Mucosa of gallbladder (tissue), 1 donor: ENCODE results near the gene CD200. TPM values are rescaled to one million over a fixed set of nuclear protein-coding genes. Genes with fewer than 3 reads are reported as not detected.
A peak's percentile ranks its signal among the peaks of the same experiment; 100 is the strongest.

Source experiments
- DNase-seq: peaks from one replicate; pipeline ENCODE4 v3.0.0-alpha.2; 2020; ENCODE audit warnings: low spot score
- total RNA-seq: library from RNA; stranded (reverse); gene quantifications from one replicate; pipeline ENCODE4 v1.2.1, GENCODE V29; 2021
- donor health status: DM: no; HTN: no; CAD: no.

Gene CD200, protein sequence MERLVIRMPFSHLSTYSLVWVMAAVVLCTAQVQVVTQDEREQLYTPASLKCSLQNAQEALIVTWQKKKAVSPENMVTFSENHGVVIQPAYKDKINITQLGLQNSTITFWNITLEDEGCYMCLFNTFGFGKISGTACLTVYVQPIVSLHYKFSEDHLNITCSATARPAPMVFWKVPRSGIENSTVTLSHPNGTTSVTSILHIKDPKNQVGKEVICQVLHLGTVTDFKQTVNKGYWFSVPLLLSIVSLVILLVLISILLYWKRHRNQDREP
- 10.5 TPM for total RNA-seq

DNA sequence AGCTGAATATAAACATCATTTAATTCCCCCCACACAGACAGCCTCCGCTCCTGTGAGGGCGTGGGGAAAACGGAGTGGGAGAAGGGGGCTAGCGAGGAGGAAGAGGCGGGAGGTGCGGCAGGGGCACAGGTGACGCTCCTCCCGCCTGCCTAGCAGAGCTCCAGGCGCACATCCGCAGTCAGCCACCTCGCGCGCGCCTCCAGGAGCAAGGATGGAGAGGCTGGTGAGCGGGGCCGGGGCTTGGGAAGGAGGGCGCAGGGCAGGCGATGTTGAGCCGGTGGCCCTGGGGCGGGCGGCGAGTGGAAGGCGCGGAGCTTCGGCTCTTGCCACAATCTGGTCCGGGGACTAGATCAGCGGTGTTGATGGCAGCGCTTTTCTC is at the start of gene CD200:
Gene CD200 (plus strand): TSS at position 155 of the 379 bp plus-strand sequence. CDS start 57 bp downstream, at position 212.
- DNase-seq: peak; percentile 23

DNA sequence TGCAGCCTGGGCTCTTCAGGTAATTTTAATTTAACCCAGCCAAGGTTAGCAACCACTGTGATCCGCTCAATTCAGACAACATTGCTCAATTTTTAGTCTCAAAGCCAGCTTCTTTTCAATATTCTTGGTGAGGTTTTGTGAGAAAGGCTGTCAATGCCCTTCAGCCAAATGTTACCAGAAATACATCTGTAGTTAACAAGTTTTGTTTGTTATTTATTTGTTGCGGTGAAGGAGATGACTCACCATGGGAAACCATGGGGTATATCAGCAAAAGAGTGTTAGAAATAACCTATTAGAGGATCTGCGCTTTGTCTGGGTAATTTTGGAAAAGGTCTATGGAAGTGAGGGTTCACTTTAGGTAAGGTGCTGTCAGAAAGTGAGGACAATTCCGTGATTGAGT is 43.9 kb upstream of the CD200 start:
- no peak for DNase-seq

DNA sequence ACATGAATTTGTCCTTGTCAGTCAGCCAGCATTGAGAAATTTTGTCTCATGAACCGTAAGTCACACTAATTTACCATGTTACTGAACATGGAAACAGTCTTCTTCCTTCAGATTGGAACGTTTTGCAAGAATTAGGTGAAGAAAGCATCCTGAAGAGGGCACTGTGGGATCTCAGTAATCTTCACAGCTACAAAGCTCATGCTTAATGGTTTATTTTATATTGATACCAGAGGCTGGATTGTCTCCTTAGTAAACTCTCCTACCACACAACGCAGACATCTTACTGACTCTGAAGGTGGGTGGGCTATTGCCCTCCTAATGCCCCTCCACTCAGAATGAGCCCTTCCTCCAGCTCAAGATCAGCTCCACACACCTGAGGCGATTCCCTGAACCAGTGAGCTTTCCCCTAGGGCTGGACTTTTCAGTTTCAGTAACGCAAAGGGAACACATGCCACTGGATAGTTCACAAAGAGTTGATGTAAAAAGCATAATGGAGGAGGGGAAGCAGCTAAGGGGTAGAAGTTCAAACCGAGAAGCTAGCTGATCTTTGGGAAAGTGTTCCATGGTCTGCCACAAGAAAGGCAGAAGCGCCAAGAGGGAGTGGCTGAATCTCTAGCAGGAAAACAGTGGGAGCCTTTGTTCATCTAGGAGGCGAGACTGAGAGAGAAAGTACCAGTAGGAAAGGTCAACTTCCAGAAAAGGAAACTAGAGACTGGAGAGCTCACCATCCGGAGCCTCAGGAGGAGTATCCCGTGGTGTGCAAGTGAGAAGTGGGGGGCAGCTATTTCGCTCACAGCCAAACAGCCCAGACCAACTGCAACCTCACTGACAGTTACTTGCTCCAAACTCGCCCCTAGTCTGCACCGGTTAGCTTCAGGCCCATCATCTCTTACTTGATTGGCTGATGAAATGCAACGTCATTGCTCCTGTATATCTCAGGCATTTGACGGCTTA is 39.3 kb upstream of the CD200 start, which contains the start of gene SLC9C1:
Gene SLC9C1 (minus strand): TSS at position 849 of the 954 bp plus-strand sequence. CDS start 7,425 bp downstream, outside the sequence.
- peak; percentile 77 for DNase-seq

DNA sequence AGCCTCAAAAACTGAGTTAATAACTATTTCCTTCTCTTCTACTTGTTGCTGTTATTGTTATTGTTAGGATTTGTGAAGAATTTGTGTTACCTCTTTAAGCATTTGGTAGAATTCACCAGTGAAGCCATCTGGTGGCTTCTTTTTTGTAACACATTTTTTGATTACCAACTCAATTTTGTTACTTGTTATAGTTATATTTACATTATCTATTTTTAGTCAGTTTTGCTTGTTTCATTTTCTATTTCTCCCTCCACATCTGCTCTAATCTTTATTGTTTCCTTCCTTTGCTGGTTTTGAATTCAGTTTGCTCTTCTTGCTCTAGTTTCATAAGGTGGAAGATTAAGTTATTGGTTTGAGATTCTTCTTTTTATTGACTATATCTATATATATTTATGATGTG is 35.2 kb upstream of the CD200 start:
- no peak for DNase-seq

DNA sequence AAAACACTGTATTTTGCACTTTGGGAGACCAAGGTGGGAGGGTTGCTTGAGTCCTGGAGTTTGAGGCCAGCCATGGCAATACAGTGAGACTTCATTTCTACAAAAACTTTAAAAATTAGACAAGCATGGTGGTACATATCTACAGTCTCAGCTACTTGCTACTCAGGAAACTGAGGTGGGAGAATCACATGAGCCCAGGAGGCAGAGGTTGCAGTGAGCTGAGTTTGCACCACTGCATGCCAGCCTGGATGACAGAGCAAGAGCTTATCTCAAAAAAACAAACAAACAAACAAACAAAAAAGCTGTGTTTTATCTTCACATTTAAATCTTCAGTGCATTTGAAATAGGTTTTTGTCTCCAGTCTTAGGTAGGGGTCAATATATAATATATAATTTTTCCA is 34.2 kb upstream of the CD200 start:
- no peak for DNase-seq

DNA sequence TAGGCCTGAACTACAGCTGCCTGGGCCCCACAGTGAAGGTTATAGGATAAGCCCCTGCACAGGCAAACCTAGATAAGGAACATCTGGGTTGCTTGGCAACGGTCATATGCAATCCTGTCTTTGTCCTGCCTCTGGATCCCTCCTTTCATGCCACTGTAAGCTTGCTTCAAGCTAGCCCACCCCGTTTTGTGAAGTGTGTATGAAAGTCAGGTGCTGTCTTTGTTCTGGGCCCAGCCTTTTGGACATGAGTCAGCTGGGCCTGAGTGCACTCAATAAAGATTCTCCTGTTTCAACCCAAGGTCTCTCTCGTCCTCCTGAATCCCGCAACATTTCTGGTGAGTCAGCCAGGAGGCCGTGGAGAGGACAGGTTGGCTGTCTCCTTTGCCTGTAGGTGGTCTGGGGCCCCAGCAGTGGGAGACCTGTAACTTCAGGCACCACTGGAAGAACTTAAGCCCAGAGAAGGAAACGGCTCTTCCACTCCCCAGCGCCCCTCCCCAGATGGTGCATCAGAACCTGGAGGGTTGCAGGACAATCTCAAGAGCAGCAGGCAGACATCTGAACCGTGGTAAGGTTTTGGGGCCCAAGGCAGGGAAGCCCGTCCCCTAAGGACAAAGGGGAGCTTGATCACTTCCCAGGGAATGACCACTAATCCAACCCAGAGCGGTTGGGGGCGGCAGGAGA is 30.7 kb upstream of the CD200 start:
- no peak for DNase-seq

DNA sequence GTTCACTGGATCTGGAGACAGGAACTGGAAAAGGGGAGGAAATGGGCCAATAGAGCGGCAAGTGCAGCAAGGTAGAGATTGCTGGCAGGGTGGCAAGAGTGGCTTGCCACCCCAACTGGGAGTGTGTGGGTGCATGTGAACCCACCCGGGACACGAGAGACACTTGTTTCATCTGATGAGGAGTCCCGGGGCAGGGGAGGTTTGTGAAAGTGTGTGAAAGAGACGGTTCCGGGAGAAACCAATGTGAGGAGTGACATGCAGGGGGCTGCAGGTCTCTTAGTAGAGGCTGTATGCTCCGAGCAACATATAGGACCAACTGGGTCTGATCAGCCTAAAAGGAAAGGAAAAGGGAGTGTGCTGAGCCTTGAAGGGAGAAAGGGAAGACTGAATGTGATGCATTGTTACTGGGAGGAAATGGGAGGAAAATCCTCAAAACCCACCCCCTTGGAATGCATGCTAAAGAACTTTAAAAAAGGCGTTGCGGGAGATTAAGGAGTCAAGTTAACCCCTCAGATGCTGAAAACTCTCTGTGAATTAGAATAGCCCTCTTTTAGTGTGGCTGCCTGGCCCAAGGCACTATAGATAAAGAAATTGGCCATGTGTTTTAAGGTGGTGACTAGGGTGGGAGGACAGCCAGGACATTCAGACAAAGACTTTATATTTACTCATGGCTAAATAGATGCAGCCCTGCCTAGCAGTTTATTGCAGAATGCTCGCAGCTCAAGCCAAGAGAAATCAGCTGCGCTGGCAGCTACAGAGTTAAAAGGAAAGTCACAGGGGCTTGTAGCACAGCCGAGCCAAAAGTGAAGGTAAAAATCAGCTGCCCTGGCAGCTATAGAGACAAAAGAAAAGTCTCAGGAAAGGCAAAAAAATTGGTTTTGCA is 29.8 kb upstream of the CD200 start:
- no peak for DNase-seq

DNA sequence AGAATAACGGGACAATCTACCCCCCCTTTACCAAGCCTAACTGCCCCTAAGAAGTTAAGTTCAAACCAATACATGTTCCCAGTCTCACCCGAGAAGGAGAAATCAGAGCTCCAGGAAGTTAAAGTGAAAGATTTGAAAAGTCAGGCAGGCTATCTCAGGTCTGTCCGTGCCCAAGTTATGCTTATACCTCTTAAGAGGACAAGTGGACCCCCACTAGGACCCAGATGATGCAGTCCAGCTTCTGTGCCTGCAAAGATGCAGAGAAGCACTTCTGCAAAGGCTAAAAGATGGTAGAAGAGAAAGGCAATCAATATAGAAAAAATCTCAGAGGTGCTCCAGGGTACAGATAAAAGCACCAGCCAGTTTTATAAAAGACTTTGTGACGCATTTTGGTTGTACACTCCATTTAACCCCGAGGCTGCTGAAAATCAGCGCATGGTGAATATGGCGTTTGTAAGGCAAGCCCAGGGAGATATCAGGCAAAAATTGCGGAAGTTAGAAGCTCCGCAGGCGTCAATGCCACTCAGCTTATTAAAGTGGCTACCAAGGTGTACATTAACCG is 29.1 kb upstream of the CD200 start:
- DNase-seq: no peak

DNA sequence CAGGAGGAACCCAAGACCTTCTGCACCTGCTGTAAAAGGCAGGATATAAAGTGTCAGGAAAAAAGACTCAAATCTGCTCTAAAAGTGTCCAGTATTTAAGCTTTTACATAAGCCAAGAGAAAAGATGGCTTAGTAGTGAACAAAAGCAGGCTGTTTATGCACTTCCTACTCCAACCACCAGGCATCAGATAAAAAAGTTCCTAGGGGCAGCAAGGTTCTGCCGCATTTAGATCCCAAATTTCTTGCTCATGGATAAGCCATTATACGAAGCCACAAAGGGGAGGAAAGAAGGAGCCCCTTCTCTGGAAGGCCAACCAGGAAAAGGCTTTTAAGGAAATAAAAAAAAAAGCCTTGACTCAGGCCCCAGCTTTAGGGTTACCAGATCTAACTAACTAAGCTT is 28.3 kb upstream of the CD200 start:
- no peak for DNase-seq

DNA sequence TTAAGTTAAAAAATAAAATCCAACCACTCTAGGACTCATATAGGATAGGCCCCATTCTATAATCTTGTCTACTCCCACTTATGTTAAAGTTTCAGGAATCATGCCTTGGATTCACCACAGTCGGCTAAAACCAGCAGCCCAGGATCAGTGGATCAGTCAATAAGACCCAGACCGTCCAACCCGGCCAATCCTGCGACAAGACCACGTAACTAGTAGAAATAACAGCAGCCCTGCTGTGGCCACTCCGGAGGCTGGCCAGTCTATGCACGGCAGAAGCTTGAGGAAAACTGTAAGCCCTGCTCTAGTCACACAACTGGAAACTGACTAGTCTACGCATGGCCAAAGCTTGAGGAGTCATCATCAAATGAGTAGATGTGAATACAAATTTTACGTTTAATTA is 26.1 kb upstream of the CD200 start:
- no peak for DNase-seq

DNA sequence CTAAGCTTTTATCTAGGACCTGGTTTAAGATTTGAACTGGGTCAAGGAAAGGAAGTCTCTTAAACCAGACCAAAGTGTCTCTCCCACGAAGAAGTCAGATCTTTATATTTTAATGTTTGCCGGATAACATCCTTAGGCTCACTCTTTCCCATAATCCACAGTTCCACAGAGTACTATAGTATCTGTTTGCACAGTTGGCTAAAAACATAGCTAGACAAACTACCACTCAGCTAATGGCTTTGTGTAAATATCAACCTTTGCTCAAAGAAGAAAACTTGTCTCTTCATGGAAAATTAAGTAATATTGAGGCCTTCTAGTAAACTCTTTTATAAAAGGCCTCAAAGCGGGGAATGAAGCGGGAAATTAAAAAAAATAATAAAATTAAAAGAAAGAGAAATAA is 25.4 kb upstream of the CD200 start:
- DNase-seq: no peak

DNA sequence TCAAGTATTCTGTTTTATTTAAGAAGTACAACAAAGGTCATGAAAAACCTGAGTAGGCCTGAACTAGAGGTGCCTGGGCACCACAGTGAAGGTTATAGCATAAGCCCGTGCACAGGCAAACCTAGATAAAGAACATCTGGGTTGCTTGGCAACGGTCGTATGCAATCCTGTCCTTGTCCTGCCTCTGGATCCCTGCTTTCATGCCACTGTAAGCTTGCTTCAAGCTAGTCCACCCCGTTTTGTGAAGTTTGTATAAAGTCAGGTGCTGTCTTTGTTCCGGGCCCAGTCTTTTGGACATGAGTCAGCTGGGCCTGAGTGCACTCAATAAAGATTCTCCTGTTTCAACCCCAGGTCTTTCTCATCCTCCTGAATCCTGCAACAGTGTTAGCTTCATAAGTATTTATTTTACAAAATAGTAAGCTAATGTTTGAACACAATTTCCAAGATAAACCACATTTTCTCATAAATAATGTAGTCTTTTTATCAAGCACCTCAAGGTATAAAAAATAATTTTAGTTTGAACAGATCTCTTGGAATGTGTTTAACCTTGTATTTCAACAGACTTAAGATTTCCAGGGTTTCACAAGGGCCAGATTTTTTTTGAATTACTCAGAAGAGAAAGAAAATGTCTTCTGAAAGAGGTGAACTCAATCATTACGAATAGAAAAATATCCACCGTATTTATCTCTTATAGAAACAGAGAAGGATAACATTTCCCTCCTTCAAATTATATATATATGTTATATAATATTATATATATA is 24.6 kb upstream of the CD200 start:
- DNase-seq: no peak

DNA sequence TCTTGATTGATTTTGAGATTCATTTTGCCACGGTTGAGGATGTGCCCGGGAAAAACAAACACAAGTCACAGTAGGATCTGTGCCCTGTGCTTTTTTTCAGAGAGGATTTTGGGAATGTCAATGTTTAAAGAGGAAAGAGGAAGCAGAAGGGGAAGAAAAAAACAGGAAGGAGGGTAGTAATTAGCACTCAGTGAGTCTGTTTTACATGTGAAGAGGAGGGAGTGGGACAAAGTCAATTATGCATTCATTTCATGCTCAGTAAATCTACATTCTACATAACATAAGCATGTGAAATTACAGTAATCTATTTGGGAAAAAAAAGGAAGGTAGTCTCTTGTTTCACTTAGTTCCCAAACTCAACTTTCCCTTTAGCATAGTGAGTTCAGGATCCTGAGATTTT is 18.3 kb upstream of the CD200 start:
- DNase-seq: no peak

DNA sequence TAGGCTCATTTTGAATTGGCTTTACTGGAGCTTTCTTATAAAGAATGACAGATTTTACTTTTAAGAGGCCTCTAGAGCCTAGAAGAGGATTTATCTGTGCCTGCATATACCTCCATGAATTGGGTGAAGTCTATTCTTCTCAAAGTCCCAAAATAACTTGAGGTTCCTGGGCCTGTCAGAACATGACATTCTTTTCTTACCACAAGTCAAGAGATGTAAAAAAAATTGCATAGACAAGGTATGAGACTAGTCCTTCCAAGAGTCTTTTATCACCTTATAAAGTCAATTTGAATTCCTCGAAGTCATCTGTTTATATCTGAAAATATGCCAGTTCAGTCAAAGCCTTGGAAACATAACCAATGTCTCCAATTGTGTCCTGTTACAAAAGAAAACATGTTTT is 17.2 kb upstream of the CD200 start:
- DNase-seq: no peak

DNA sequence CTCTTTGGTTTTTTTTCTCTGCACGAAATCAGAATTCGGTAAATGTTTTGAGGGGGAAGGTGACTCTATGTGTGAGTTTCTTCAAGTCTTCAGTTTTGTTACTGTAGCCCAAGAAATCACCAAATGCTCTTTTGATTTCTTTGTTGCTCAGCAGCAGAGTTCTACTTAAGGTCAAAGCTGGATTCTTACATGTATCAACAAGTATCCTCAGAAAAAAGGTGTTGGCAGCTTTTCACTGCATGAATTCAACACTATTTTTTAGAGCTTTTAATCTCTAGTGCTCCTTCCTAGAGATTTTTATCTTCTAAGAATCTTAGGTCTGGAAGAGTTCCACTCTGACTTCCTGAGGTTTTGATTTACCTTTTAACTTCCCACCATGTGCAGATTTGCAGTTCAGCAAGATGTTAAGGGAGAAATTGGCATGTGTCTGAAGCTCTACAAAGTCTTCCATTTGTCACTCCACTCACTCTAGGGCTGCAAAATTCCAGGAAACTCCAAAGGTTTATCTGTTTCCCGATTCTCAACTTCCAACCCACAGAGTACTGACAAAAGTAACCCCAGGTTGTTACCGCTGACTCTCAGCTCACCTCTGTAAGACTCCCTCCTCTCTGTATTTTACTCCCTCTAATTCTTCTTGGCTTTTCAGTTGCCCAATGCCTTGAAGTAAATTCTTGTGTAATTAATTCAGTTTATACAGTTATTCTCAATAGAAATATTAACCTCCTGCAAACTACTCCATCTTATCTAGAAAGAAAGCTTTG is 13.3 kb upstream of the CD200 start:
- DNase-seq: no peak

DNA sequence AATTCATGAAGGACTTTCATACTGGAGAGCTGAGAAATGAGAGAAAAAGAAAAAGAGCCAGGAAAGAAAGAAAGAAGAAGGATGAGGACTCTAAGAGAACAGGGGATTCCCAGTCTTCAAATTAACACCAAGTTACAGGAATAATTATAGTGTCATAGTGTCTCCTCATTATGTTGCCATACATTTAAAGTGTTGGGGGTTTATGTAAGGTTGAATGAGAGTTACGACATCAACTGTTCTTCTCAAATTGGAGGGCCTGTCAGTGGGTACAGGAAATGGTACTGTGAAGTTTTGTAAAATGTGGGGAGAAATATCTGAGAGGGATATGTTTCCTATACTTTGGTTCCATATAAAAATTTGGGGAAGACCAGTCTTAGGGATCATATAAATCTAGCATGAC is 12.3 kb upstream of the CD200 start:
- no peak for DNase-seq

DNA sequence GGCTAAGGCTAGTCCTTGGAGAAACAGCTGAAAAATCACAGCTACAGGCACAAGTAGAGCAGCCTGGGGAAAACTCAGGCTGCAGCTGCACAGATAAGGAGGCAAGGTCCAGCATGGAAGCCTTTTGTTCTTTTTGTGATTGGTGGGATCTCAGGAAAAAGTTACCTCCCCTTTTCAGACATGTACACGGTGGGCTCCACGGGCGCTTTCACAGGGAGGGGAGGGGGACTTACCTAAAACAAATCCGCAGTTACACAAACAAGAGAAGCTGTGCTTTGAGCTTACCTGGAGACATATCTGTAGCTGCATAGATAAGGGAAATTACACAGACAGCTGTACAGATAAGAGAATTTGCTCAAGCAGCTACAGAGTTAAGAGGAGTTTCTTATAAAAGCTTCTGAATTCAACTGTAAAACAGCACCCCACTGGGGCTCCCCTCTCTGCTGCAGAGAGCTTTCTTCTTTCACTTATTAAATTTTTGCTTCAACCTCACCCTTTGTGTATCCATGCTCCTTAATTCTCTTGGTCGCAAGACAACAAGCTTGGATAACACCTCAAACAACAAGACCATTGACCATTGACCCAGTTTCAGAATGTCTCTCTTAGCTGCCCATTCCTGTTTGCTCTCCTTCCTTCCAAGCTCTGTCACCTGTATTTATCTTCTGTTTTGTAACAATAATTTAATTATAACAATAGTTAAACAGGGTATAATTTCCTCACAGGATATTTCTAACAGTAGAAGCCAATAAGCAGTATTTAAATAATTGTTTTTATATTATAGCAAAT is 10.9 kb upstream of the CD200 start:
- DNase-seq: no peak

DNA sequence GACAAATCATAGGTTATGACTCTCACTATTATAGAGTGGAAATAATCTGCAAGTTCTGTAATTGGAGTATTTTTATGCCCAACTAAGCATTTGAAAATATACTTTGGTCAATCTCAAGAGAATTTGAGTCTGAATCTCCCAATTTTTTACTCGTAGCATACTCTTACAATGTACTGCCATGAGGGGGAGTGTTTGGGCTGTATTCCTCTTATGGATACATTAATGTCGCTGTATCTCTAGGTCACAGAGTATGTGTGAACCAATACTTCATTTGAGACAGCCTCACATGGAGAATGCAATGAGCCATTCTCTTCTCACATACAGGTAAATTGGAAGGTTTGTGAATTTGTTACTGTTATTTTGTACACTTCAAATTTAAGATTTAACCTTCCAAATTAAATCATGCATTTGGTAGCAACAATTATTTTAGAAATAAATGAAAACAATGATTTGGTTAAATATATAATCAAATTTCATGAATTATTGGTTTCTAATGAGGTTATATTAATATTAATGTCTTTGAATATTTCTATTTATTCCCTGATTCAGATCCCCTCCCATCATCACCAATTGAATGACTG is 5.5 kb upstream of the CD200 start:
- DNase-seq: peak; percentile 53
